ENCODE measurements around the gene SMYD2.

The SMYD2 gene

DNA sequence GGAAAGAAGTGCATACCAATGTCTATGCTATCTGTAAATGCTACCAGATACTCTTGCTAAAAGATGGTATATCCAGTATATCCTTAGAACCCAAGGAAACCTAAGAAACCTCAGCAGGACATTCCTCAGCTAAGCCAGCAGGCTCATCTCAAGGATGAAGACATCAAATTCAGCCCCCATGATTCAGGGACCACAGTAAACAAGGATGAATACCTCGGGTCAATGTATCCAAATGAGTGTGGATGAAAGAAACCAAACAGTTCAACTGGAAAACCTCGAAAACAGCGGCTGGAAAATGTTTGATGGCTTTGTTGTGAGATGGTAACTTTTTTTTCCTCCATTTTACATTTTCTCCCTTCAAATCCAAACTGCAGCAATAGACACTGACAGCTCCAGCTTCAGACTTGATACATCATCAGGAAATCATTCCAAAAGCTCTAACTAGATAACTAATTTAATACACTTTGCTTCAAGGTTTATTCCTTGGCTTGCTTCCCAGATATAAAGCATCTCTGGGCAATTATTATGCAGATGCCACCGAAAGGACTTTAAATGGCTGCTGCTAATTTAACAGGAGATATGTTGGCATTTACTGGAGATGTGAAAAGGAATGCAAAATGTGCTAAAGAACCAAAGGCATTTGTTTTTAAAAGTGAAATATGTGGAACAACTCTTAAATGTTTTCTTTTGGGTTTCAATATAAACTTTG lies 73.6 kb downstream of the SMYD2 start:
- no peak for TF ChIP-seq CTCF (IDR thresholded peaks at IDR 0.05; ENCODE audit: low read depth, low read length, missing control alignments)
- Histone ChIP-seq H3K36me3 (replicated peaks) (peaks cover 56% of the 10 kb centered on the region), H3K4me3 (ENCODE audit: low read depth, low read length) (no peak overlapping the region), H3K27me3 (replicated peaks) (no peaks in the 10 kb centered on the region), H3K27ac (no peak overlapping the region)
- in situ Hi-C loops (cut with HindIII; ENCODE audit: low pct_ligation_motif_present, low sequenced_read_pairs): no loop called here
- no peak for DNase-seq

GRCh38 chr1:214360116-214360515 lies 79.2 kb downstream of the SMYD2 start:
- in situ Hi-C loops (cut with HindIII; ENCODE audit: low pct_ligation_motif_present, low sequenced_read_pairs): loop anchor here (10.0 kb wide), 1 partner anchor 225 kb away; no protein-coding TSS in a partner anchor
- TF ChIP-seq CTCF (IDR thresholded peaks at IDR 0.05; ENCODE audit: low read depth, low read length, missing control alignments): no peak
- no peak for DNase-seq
- Histone ChIP-seq H3K27ac (no peak overlapping the region), H3K36me3 (replicated peaks) (peaks cover 62% of the 10 kb centered on the region), H3K4me3 (ENCODE audit: low read depth, low read length) (no peak overlapping the region), H3K27me3 (replicated peaks) (no peaks in the 10 kb centered on the region)

- Histone ChIP-seq H3K4me3 (ENCODE audit: low read depth, low read length) (no peak overlapping the region), H3K36me3 (replicated peaks) (peaks cover 59% of the 10 kb centered on the region), H3K27ac (no peak overlapping the region), H3K27me3 (replicated peaks) (no peaks in the 10 kb centered on the region)
- in situ Hi-C loops (cut with HindIII; ENCODE audit: low pct_ligation_motif_present, low sequenced_read_pairs): loop anchor here (10.0 kb wide), 1 partner anchor 224 kb away; no protein-coding TSS in a partner anchor
- TF ChIP-seq CTCF (IDR thresholded peaks at IDR 0.05; ENCODE audit: low read depth, low read length, missing control alignments): no peak
- DNase-seq: no peak
These were observed 79.7 kb downstream of the SMYD2 start for GRCh38 chr1:214360525-214361164.

DNA sequence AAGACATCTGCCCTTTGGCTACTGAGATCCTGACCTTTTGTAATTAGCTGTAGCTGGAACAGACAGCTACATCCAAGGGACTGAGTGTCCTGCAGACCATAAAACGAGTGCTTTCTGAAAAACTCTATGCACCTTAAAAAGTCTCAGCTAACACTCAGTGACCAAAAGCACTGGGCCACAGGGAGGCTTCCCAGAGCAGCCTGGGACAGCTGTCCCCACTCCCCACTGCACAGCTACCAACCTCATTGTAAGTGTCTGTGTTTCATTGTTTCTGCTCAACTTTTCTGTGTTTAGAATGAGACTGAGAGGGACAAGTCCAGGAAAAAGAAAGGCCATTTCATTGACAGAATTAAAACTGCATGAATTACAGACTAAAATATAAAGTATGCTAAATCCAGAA lies 80.7 kb downstream of the SMYD2 start:
- peak overlapping the region; percentile 50 for H3K27ac ChIP-seq
- no peak for TF ChIP-seq CTCF (IDR thresholded peaks at IDR 0.05; ENCODE audit: low read depth, low read length, missing control alignments)
- H3K27me3 ChIP-seq (replicated peaks): no peaks in the 10 kb centered on the region
- peaks cover 51% of the 10 kb centered on the region for H3K36me3 ChIP-seq (replicated peaks)
- DNase-seq: no peak
- H3K4me3 ChIP-seq (ENCODE audit: low read depth, low read length): no peak overlapping the region
- in situ Hi-C loops (cut with HindIII; ENCODE audit: low pct_ligation_motif_present, low sequenced_read_pairs): loop anchor here (10.0 kb wide), 1 partner anchor 223 kb away; no protein-coding TSS in a partner anchor

DNA sequence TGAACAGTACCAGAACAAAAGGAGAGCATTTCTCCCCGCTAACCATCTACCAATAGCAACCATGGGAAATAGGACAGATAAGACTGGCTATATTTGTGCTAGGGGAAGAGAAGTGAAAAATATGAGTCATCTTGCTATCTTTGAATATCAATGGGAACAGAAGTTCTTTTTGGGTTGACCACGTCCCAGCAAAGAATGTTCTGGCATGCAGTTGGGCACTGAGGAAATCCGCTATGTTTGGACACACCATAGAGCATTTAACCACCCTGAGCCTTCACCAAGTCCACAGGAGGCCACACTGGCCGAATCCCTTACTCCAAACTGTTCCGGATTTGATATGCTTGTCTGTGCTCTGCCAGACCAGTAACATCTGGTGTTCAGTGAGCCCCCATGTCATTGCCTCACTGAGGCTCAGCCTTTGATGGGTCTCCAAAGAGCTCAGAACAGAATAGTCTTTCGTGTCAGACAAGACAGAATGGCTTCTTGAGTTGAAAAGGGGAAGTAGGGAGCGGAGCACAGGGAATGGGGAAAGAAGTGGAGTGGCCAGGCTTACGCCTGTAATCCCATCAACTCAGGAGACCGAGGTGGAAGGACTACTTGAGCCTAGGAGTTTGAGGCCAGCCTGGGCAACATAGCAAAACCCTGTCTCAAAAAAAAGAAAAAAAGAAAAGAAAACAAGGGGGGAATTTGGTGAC lies 81.4 kb downstream of the SMYD2 start:
- TF ChIP-seq CTCF (IDR thresholded peaks at IDR 0.05; ENCODE audit: low read depth, low read length, missing control alignments): no peak
- H3K27ac ChIP-seq: peak overlapping the region; percentile 50
- in situ Hi-C loops (cut with HindIII; ENCODE audit: low pct_ligation_motif_present, low sequenced_read_pairs): loop anchor here (10.0 kb wide), 1 partner anchor 222 kb away; no protein-coding TSS in a partner anchor
- H3K27me3 ChIP-seq (replicated peaks): no peaks in the 10 kb centered on the region
- peak; percentile 57 for DNase-seq
- H3K4me3 ChIP-seq (ENCODE audit: low read depth, low read length): no peak overlapping the region
- peaks cover 48% of the 10 kb centered on the region for H3K36me3 ChIP-seq (replicated peaks)
